Fibroblast of villous mesenchyme (primary cell): ENCODE results near the gene GJA4. TPM values are rescaled to one million over a fixed set of nuclear protein-coding genes. Genes with fewer than 3 reads are reported as not detected.

Source experiments
- DNase-seq: peaks from one replicate; pipeline ENCODE4 v3.0.0-alpha.2; 2010; ENCODE audit warnings: low read depth
- H3K4me3 ChIP-seq: 2 replicates; pipeline ENCODE4 v1.5.1; 2011; ENCODE audit warnings: low read depth, mild to moderate bottlenecking, low read length
- total RNA-seq: library from RNA; depleted of rRNA; stranded (reverse); fragments of >200 nt; gene quantifications from 2 replicates; pipeline ENCODE4 v1.2.3, GENCODE V29; 2012
- TF ChIP-seq, protein P1 (sequence below): IDR thresholded peaks from 2 replicates; pipeline ENCODE4 v1.5.1; 2012; ENCODE audit warnings: low read depth, mild to moderate bottlenecking, low read length; ENCODE audit not compliant: insufficient read depth

Gene GJA4
- total RNA-seq, 1 donor = not detected

DNA sequence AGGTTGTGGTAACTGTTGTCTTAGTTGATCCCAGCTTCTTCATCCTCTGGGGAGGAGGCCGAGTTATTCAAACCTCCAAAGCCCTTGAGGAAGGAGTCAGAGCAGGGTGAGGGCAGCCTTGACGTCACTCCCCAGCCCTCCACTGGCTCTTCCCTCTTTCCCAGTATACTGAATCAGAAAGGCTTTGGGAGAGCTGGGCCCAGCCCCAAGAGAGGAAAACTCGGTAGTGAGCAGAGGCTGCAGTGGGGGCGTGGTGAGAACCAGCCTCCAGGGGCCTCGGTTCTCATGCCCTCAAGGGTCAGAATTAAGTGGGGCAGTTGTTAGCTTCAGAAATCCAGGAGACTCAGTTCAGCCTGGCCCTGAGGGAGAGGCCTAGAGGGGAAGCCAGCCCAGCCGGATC is 1.8 kb upstream of the GJA4 start:
- TF ChIP-seq, protein P1, sequence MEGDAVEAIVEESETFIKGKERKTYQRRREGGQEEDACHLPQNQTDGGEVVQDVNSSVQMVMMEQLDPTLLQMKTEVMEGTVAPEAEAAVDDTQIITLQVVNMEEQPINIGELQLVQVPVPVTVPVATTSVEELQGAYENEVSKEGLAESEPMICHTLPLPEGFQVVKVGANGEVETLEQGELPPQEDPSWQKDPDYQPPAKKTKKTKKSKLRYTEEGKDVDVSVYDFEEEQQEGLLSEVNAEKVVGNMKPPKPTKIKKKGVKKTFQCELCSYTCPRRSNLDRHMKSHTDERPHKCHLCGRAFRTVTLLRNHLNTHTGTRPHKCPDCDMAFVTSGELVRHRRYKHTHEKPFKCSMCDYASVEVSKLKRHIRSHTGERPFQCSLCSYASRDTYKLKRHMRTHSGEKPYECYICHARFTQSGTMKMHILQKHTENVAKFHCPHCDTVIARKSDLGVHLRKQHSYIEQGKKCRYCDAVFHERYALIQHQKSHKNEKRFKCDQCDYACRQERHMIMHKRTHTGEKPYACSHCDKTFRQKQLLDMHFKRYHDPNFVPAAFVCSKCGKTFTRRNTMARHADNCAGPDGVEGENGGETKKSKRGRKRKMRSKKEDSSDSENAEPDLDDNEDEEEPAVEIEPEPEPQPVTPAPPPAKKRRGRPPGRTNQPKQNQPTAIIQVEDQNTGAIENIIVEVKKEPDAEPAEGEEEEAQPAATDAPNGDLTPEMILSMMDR = no peak
- DNase-seq = no peak

GRCh38 chr1:34792424-34792823 is 375 bp upstream of the GJA4 start:
- no peak overlapping the region for H3K4me3 ChIP-seq
- TF ChIP-seq, protein P1 = no peak
- DNase-seq = no peak

More for the DNA sequence above, 1.8 kb upstream of the GJA4 start:
- H3K4me3 ChIP-seq = no peak overlapping the region

DNA sequence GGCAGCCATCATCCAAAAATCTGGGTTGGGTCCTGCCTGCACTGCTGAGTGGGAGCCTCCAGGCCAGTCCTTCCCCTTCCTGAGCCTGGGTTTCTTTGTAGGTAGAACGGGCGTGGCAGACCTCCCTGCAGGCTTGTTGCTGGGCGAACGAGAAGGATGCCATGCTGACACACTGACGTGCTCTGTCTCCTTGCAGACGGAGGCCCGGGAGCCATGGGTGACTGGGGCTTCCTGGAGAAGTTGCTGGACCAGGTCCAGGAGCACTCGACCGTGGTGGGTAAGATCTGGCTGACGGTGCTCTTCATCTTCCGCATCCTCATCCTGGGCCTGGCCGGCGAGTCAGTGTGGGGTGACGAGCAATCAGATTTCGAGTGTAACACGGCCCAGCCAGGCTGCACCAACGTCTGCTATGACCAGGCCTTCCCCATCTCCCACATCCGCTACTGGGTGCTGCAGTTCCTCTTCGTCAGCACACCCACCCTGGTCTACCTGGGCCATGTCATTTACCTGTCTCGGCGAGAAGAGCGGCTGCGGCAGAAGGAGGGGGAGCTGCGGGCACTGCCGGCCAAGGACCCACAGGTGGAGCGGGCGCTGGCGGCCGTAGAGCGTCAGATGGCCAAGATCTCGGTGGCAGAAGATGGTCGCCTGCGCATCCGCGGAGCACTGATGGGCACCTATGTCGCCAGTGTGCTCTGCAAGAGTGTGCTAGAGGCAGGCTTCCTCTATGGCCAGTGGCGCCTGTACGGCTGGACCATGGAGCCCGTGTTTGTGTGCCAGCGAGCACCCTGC is 1.4 kb downstream of the GJA4 start:
- no peak for DNase-seq
- no peak overlapping the region for H3K4me3 ChIP-seq
- TF ChIP-seq, protein P1 = no peak

DNA sequence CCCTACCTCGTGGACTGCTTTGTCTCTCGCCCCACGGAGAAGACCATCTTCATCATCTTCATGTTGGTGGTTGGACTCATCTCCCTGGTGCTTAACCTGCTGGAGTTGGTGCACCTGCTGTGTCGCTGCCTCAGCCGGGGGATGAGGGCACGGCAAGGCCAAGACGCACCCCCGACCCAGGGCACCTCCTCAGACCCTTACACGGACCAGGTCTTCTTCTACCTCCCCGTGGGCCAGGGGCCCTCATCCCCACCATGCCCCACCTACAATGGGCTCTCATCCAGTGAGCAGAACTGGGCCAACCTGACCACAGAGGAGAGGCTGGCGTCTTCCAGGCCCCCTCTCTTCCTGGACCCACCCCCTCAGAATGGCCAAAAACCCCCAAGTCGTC is 2.0 kb downstream of the GJA4 start:
- no peak for DNase-seq
- TF ChIP-seq, protein P1 = no peak

DNA sequence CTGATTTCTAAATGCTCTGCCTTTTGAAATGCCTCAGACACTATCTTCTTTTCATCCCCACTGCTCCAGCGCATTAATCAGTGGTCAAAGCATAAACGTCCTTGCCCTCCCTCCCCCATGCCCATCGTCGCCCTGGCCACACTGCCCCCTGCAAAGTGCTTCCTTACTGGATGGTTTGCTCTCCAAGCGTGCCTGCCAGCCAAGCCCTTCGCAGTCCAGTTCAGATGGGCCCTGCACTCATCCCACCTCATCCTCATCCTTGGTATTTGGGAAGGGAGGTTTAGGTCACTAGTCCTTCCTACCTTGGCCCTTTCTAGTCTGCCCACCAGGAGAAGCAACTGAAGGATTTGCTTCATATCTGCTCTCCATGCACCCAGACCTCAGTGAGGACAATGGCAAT is 3.1 kb downstream of the GJA4 start:
- no peak overlapping the region for H3K4me3 ChIP-seq
- no peak for DNase-seq
- TF ChIP-seq, protein P1 = no peak

More for the DNA sequence above, 2.0 kb downstream of the GJA4 start:
- H3K4me3 ChIP-seq = no peak overlapping the region

DNA sequence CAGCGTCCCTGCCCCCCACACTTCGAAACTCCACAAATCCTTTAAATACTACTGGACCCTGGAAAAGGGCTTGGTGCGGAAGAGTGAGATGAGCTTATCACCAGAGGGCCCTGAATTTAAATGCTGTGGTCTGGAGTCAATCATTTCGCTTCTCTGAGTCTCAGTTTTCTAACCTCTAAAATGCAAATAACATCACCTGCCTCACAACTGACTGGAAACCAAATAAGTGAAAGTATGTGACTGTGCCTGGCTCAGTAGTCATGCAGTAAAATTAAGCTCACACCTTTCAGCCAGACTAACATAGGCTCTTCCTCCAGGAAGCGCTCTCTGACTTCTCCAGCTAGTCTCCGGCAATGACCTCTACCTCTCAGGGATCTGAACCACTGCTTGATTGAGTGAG is 4.2 kb downstream of the GJA4 start:
- no peak for DNase-seq
- TF ChIP-seq, protein P1 = no peak
- H3K4me3 ChIP-seq = no peak overlapping the region

DNA sequence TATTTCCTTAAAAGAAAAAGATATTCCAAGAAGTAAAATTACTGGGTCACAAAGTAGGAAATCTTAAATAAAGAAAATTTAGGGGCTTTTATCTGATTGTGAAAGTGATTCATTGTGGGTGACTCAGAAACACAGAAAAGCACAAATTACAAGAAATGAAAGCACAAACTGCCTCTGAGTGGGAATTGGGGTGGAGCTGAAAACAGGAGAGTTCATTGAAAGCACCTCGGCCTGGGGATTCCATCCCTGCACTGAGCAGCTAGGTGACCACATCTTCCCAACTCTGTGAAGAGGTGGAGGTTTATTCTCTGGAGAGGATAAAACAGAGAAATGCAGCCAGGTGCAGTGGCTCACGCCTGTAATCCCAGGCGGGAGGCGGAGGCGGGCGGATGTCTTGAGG is 7.4 kb downstream of the GJA4 start:
- no peak overlapping the region for H3K4me3 ChIP-seq
- TF ChIP-seq, protein P1 = no peak
- no peak for DNase-seq
